ENCODE measurements around the gene WASF1.
"Not testable (repeated sequence)": the region's sequence is repeated elsewhere in the genome, so short reads cannot be mapped to it uniquely, and the experiment has no call there.

WASF1 gene

GRCh38 chr6:110170081-110170480 is 9.4 kb downstream of the WASF1 start:
- DNase-seq = no peak

GRCh38 chr6:110158479-110158878 is 21.0 kb downstream of the WASF1 start:
- no peak for DNase-seq

GRCh38 chr6:110147870-110148269 is 31.6 kb downstream of the WASF1 start:
- no peak for DNase-seq

- DNase-seq = no peak
Observed at GRCh38 chr6:110140650-110141049, 38.8 kb downstream of the WASF1 start.

GRCh38 chr6:110139052-110139451 is 40.4 kb downstream of the WASF1 start:
- no peak for DNase-seq

- no peak for DNase-seq
Observed at GRCh38 chr6:110137924-110138887, 41.3 kb downstream of the WASF1 start.

GRCh38 chr6:110130362-110130761 is 49.1 kb downstream of the WASF1 start:
- DNase-seq = no peak

GRCh38 chr6:110128418-110128817 is 51.1 kb downstream of the WASF1 start:
- DNase-seq = no peak

GRCh38 chr6:110125361-110125760 is 54.1 kb downstream of the WASF1 start:
- no peak for DNase-seq

- not testable (repeated sequence) for DNase-seq
Observed at GRCh38 chr6:110121655-110122054, 57.8 kb downstream of the WASF1 start.

- no peak for DNase-seq
Observed at GRCh38 chr6:110116258-110116657, 63.2 kb downstream of the WASF1 start.

GRCh38 chr6:110114004-110114403 is 65.5 kb downstream of the WASF1 start:
- DNase-seq = no peak

- DNase-seq = no peak
Observed at GRCh38 chr6:110105296-110105695, 74.2 kb downstream of the WASF1 start.

- no peak for DNase-seq
Observed at GRCh38 chr6:110103260-110103659, 76.2 kb downstream of the WASF1 start.

GRCh38 chr6:110102411-110102810 is 77.1 kb downstream of the WASF1 start:
- no peak for DNase-seq

- no peak for DNase-seq
Observed at GRCh38 chr6:110101885-110102284, 77.6 kb downstream of the WASF1 start.

- no peak for DNase-seq
Observed at GRCh38 chr6:110098511-110099116, 80.9 kb downstream of the WASF1 start.

- no peak for DNase-seq
Observed at GRCh38 chr6:110097443-110097842, 82.0 kb downstream of the WASF1 start.

GRCh38 chr6:110095935-110096334 is 83.5 kb downstream of the WASF1 start:
- no peak for DNase-seq

GRCh38 chr6:110095101-110095500 is 84.4 kb downstream of the WASF1 start:
- DNase-seq = no peak

GRCh38 chr6:110093981-110094380 is 85.5 kb downstream of the WASF1 start:
- DNase-seq = no peak

GRCh38 chr6:110090876-110091275 is 88.6 kb downstream of the WASF1 start:
- no peak for DNase-seq

- no peak for DNase-seq
Observed at GRCh38 chr6:110089323-110089722, 90.1 kb downstream of the WASF1 start.

GRCh38 chr6:110085285-110085684 is 94.2 kb downstream of the WASF1 start:
- no peak for DNase-seq
